OCI-LY3 (cell line): ENCODE results near the gene AKR1C1.

Experiments used
- CTCF ChIP-seq: fragments of 200-600, 300-600 bp; sonication (generic); IDR thresholded peaks from 2 replicates; pipeline ENCODE4 v1.5.1; 2014; ENCODE audit warnings: antibody characterized with exemption, low read length, low read depth
- EZH2phosphoT487 ChIP-seq: fragments of 200-600 bp; shearing (Covaris generic); IDR thresholded peaks from 2 replicates; pipeline ENCODE4 v1.6.1; 2018; ENCODE audit warnings: antibody characterized with exemption, mixed run types, low read depth

- TF ChIP-seq CTCF (no peak), EZH2phosphoT487 (no peak)
Measured at GRCh38 chr10:4914213-4914850, 48.9 kb upstream of the AKR1C1 start.
